ENCODE measurements around the gene C1orf21.
"Not testable (repeated sequence)": the region's sequence is repeated elsewhere in the genome, so short reads cannot be mapped to it uniquely, and the experiment has no call there.

The C1orf21 gene

DNA sequence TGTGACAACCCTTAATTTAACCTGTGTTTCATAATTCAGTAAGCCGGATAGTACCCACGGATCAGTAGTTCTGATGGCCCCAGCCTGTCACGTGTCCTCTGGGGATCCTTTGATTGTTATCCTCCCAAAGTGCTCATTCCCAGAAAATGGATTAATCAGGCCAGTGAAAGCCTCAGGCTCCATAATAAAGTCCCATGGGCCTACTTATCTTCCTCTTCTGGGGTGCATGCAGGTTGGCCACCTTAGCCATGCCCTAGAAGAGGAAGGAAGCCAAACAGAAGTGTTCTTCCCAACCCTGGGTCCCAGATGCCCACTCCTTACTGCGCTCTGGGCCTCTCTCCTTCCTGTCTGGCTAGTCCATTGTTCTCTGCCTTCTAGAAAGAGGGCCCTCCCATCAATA is 221.8 kb downstream of the C1orf21 start:
- DNase-seq = no peak

DNA sequence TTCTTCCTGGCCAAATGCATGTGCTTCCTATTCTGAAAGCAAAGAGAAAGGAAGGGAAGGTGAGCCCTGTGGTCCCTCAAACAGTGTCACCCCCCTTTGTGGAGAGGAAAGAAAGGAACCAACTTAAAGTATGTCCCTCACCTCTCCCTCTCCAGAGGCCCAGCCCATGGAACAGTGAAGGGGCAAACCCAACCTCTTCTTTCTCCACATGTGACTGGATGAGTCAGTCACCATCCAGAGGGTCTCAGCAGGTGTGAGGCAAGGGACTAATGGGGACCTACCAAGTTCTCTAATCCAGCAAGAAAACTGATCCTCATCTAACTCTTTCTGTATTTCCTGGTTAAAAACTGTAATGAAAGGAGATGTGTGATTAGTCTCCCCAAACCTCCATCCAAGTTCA is 222.2 kb downstream of the C1orf21 start:
- DNase-seq = no peak

DNA sequence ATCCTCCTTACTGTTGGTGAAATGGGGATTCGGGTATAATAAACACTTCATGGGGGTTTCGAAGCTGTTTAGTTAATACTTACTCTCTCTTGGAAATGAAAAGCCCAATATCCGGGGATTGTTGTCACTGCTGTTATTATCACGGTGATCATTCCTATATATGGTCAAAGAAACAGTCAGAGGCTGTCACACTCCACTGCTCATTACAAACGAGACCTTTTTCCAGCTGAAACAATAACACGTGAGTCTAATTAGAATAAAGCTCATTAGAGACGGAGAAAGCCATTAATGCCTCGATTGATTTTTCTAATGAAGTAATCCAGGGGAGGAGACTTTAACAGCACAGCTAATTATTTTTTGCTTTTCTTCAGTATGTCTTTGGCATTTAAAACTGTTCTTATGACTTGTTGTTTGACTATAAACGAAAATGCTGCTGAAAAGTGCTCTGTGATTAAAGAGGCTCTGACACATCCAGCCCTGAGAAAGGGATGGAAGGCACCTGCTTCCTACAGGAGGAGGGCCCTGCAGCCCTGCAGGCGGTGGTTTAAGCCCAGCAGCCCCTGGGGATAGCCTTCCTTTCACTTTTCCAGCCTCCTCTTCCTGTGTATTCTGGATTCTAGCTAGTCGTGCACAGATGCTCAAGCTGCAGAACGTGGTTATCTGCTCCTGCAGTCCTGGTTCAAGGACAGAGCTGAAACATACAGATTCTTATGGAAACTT is 224.2 kb downstream of the C1orf21 start:
- no peak for DNase-seq

DNA sequence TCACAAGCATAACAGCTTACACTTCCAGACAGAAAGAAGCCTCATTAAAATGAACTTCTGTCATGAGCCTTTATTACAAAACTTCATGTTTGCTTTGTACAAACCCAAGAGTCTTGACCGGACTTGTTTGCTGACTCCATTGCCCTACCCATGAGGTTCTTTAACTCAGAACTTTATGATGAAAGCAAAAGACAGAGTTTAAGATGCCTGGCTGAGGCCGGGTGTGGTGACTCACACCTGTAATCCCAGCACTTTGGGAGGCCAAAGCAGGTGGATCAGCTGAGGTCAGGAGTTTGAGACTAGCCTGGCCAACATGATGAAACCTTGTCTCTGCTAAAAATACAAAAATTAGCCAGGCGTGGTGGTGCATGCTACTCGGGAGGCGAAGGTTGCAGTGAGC is 225.4 kb downstream of the C1orf21 start:
- not testable (repeated sequence) for DNase-seq

GRCh38 chr1:184614667-184615066 is 227.8 kb downstream of the C1orf21 start:
- DNase-seq = no peak

GRCh38 chr1:184615301-184615700 is 228.5 kb downstream of the C1orf21 start:
- DNase-seq = peak; percentile 84

DNA sequence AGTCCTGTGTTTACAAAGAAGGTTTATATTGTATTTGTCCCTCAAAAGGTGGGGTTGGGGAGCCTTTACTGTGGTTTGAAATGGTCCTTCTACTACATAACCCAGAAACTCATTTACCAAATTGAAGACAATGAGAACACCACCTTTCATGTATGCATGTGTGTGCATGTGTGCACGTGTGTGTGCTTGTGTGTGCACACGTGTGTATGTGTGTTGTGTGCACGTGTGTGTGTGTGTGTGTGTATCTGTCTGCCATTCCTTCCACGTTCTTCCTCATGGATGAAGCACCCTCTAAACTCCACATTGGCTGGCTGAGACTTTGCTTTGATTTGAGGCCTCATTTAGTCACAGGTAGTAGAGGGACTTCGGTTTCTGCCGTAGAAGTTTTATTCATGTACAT is 229.7 kb downstream of the C1orf21 start:
- DNase-seq = no peak

DNA sequence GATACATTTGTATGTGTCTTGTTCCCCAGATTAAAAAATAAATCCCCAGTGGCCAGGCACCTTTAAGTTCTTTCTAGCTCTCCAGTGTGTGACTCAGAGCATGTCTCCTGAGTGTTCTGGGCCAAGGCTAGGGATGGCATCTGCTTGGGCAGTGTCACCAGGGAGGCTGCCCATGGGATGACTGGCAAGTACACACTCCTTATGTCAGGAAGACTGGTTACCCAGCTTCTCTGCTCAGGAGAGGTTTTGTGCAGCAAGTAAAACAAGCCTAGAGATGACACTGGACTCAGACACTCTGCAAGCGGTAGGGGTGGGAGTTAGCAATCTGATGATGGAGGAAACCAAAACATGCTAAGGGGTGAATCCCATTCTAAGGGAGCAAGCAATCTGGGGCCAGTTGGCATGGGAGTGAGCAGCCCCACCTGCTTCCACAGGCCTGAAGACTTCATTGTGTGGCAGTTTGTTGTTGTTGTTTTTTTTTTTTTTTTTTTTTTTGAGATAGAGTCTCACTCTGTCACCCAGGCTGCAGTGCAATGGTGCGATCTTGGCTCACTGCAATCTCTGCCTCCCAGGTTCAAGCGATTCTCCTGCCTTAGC is 230.7 kb downstream of the C1orf21 start:
- no peak for DNase-seq

- no peak for DNase-seq
These were observed 232.0 kb downstream of the C1orf21 start for GRCh38 chr1:184618851-184619250.

GRCh38 chr1:184620469-184620868 is 233.6 kb downstream of the C1orf21 start:
- DNase-seq = no peak

DNA sequence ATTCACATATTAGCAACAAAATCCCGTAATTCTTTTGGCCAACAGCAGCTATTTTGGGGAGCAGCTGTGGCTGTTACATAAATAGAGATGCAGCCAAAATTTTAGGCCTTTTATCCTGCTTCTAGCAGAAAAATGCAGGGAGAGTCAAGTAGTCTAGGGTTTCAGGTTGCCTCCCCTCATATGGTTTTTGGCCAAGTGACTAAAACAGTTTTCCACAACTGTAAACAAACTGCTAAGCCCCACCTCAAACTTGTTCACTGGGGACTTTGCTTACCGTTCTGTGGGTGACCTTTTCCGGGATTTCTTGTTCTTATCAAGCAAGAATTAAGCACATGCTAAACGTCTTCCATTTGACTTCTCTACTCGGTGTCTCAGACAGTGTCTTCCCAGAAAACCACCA is 234.4 kb downstream of the C1orf21 start:
- DNase-seq = no peak

GRCh38 chr1:184622136-184622823 is 235.5 kb downstream of the C1orf21 start:
- DNase-seq = no peak

DNA sequence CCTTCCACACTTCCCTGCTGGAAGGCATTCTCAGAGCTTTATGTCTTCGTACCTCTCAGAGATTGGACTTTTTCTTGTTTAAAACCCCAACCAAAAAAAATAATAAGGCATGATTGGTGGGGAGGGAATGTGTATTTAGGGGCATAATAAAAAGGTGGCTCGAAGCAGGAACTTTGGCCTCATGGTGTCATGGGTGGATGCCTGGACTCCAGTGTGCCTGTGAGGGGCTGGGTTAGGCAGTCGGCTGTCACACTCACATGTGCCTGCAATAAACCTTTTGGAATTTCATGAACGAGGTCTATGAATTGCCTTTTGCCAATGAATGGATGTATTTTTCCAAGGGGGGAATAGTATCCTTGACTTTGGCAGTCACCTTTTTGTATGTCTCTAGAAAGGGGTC is 236.6 kb downstream of the C1orf21 start:
- no peak for DNase-seq

DNA sequence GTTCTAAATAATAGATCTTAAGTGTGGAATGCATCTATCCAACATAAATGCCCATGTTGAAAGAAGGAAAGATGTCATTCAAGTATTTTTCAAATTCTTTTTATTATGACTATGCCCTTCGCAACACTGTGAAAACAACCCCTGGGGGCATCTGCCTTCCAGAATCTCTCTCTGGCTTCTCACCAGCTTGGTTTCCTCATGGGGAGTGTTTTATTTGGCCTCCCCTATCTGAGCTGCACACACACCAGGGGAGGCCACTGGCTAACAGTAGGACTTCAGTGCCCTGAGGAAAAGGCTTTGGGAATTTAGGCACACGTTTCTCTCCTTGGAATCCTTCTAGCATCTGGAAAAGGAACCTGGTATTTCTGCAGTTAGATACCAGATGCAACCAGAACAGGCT is 237.2 kb downstream of the C1orf21 start:
- DNase-seq = no peak

- DNase-seq = peak; percentile 18
These were observed 237.8 kb downstream of the C1orf21 start for GRCh38 chr1:184624626-184625025.

- DNase-seq = no peak
These were observed 238.4 kb downstream of the C1orf21 start for GRCh38 chr1:184625271-184625670.

DNA sequence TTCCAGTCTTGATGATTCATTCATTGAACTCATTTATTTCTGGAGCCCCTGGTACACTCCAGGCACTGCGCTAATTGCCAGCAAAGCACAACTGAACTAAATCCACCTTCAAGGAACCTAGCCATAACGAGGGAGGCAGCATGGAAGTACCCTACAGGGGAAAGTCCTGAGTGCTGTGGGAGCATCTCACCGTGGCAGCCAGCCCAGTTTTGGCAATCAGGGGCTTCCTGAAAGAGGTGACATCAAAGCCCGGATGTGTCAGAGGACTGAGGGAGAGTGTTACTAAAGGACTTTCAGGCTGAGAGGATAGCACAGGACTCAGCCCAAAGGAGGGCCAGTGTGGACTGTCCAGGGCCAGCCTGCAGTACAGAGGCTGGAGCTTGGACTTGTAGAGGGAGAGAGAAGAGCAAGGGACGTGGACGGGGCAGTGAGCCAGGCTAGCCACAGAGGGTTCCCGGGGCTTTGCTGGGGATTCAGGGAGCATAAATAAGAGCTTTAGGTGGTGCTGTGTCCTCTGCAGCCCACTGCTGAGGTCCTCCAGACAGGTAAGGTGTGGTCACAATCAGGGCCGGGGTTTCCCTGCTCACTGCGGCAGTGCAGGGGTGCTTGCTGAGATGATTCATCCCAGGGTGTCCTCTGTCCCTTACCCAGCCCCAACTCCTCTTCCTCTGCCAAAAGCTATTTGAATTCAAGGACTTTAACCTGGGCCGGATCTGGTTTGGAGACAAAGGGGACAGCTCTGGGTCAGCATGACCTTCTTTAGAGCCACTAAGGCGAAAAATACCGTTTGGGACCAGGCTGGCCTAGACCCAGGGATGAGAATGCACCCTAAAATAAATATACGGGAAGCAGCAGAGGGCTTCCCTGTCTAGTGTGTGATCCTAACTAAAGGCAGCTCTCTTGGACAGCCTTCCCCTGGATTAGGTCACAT is 239.5 kb downstream of the C1orf21 start:
- DNase-seq = no peak

DNA sequence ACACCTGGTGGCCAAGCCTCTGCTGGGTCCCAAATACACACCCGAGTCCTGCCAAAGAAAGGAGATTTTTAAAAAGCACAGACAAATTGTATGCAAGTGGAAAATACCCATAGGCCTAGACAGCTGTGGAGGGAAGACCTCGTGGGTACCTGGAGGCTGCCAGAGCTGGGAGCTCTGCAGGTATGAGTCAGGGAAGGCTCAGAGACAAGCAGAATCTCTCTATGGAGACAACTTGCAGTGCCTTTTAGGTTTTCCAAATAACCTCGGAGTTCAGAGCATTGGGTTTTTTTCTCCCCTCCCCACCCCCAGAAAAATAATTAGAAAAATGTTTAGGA is 240.1 kb downstream of the C1orf21 start:
- DNase-seq = no peak

- no peak for DNase-seq
These were observed 242.4 kb downstream of the C1orf21 start for GRCh38 chr1:184629266-184629665.

- peak; percentile 17 for DNase-seq
These were observed 243.8 kb downstream of the C1orf21 start for GRCh38 chr1:184630679-184631060.

DNA sequence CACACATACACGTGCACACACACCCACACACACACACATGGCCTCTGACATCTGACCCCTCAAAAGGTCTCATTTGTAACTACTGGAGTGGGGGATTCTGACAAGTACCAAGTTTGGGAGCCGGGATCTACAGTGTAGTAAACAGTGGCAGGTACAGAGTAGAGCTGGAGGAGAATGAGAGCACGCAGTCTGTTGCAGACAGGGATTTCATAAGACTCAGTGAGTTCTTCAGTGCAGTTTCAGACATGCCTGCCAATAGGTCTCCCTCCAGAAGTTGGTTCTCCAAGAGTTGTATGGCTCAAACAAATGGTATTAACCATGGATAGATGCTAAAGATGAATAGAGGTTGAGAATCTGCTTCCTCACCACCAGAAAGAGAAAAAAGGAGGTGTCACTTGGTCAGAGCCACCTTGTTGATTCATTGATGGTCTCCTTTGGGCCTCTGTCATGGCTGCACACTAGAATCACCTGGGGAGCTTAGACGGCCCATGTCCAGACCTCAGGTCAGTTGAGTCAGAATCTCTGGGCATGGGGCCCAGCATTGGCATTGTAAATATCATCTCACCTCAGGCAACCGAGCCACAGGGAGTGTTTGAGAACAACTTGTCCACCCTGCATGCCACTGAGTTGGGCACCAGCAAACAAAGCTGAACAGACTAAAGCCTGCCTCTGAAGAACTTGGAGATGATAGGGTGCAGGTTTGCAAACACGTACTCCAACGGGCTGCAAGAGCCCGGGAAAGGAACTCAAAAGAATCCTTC is 245.8 kb downstream of the C1orf21 start:
- no peak for DNase-seq

- DNase-seq = no peak
These were observed 247.0 kb downstream of the C1orf21 start for GRCh38 chr1:184633785-184634184.

GRCh38 chr1:184634296-184634695 is 247.5 kb downstream of the C1orf21 start:
- no peak for DNase-seq
